ENCODE measurements around the gene CDH15.
"Not testable (repeated sequence)": the region's sequence is repeated elsewhere in the genome, so short reads cannot be mapped to it uniquely, and the experiment has no call there.

Gene CDH15

GRCh38 chr16:89243664-89244063 lies 72.1 kb downstream of the CDH15 start:
- no peak for DNase-seq

GRCh38 chr16:89244264-89244663 lies 72.7 kb downstream of the CDH15 start:
- DNase-seq: not testable (repeated sequence)

GRCh38 chr16:89244754-89245153 lies 73.2 kb downstream of the CDH15 start:
- DNase-seq: no peak

Data from NCI-H187 treated with DMSO at 0.1 percent for 48 hours (cell line).